Erythroblast (primary cell): Measurements from ENCODE around the gene SERPINB11.
"Not testable (repeated sequence)": the region's sequence is repeated elsewhere in the genome, so short reads cannot be mapped to it uniquely, and the experiment has no call there.

Experiments used
- DNase-seq, 2 experiments: peaks; one replicate each; lab custom pipeline; 2025; lab: John Stamatoyannopoulos, UW
- GATA1 ChIP-seq: IDR thresholded peaks from 2 replicates; pipeline ENCODE4 v1.6.1; 2011; ENCODE audit warnings: low read depth, mild to moderate bottlenecking, control low read depth, low read length, moderate library complexity
- POLR2A ChIP-seq: IDR thresholded peaks from 2 replicates; pipeline ENCODE4 v1.6.1; 2011; ENCODE audit warnings: mild to moderate bottlenecking, low read length

The SERPINB11 gene

GRCh38 chr18:63753676-63754075 is 50.9 kb downstream of the SERPINB11 start:
- DNase-seq, result no peak
- TF ChIP-seq GATA1 (no peak), POLR2A (no peak)

- TF ChIP-seq GATA1, result no peak
- TF ChIP-seq POLR2A, result no peak
- DNase-seq, result no peak
Observed at GRCh38 chr18:63757541-63757940, 54.8 kb downstream of the SERPINB11 start.

DNA sequence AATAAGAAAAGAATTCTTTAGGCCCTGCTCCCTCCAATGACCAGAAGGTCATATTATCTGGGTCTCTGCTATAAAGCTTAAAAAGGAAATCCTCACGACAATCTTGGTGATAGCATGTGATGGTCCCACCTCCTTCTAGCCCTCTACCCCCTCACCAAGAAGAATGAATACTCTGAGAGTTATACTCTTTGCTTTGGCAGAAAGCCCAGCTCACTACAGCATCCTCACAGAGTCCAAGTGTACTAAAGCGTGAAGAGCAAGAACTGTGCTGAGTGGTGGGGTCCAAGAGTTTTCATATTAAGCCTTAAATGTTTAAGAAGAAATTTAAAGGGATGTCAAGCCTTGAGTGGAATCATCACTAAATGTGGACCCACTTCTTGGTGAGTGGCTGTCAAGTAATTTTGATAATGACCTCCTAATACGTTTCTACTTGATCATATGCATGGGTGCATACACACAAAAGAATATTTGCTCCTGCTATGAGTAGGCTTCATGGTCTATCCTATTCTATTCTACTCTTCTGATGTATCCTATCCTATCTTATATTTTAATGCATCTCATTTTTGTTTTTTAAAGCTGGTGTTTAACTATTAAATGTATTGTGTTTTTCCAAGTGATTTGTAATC is 56.0 kb downstream of the SERPINB11 start:
- TF ChIP-seq POLR2A, result no peak
- no peak for TF ChIP-seq GATA1
- no peak for DNase-seq

DNA sequence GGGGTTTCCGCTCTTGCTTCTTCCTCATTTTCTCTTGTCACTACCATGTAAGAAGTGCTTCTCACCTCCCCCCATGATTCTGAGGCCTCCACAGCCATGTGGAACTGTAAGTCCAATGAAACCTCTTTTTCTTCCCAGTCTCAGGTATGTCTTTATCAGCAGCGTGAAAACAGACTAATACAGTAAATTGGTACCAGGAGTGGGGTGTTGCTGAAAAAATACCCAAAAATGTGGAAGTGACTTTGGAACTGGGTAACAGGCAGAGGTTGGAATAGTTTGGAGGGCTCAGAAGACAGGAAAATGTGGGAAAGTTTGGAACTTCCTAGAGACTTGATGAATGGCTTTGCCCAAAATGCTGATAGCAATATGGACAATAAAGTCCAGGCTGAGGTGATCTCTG is 57.0 kb downstream of the SERPINB11 start:
- not testable (repeated sequence) for DNase-seq

DNA sequence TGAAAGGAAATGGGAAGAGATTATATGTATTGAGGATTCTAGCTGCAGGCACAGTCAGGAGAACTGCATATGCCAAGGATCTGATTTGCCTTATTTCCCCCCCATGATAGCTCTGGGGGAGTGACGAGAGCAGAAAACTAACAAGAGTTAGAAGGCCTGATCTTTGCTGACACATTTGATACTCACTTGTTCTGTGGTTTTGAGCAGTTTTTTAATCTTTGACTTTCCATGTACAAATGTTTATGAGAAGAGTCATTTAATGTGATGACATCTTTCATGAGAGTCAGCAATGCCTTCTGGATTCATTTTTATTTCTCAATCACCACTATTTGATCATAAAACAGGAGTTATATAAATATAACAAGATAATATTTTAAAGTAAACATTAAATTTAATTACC is 59.8 kb downstream of the SERPINB11 start:
- TF ChIP-seq GATA1 (no peak), POLR2A (no peak)
- DNase-seq, result no peak

DNA sequence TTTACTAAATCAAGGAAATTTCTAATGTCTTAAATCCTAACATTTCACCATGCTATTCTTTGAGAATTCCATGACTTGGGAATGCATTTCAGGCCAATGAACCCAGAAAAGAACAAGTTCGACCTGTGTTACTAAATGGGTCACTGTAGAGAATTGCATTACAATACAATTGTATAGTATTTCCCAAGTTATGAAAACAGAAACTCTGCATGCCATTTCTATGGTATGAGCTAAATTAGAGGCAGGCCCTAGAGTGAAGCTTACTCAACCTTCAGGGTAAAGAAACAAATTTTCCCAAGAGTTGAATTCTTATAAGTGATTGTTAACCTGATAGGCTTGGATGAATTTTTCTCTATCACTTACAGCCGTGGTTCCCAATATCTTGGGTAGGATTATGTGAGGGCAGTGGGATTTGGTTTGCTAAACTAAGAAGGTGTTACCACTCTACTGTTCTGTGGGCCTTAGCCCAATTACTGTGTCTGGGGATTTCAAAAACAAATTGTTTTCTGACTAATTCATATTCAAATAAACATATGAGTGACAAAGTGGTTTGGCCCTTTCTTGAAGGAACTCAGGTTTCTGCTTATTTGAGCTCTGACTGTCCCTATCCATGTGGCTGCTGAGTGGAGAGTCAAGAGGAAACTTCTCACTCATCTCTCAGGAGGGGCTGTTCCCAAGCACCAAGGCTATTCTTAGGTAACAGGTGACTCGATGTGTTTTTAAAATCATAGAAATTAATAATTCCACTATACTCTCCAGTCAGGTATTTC is 61.3 kb downstream of the SERPINB11 start:
- TF ChIP-seq POLR2A, result no peak
- TF ChIP-seq GATA1, result no peak
- DNase-seq, result no peak

- DNase-seq, result no peak
- TF ChIP-seq POLR2A, result no peak
- TF ChIP-seq GATA1, result no peak
Observed at GRCh38 chr18:63765837-63766236, 63.1 kb downstream of the SERPINB11 start.
